Thyroid gland (tissue), 4 donors: ENCODE data around the gene GBP2.
A peak's percentile ranks its signal among the peaks of the same experiment; 100 is the strongest.

ENCODE experiments used
- POLR2A ChIP-seq, 2 donors: fragments of 450-650 bp; IDR thresholded peaks; one replicate each; pipeline ENCODE4 v1.6.1; 2017; ENCODE audit warnings: antibody characterized with exemption in 2 of 2, mild to moderate bottlenecking in 2 of 2, moderate library complexity in 1 of 2
- TF ChIP-seq, protein P1 (sequence below), 6 experiments: fragments of 200-600 bp in 3 of 6; fragments of 450-650 bp in 3 of 6; sonication (generic) in 3 of 6; IDR thresholded peaks; one replicate each; pipeline ENCODE4 v1.5.1; 2016 to 2019; ENCODE audit warnings: antibody characterized with exemption in 6 of 6, mild to moderate bottlenecking in 2 of 6, inconsistent platforms in 1 of 6, moderate library complexity in 1 of 6

- TF ChIP-seq, protein P1, sequence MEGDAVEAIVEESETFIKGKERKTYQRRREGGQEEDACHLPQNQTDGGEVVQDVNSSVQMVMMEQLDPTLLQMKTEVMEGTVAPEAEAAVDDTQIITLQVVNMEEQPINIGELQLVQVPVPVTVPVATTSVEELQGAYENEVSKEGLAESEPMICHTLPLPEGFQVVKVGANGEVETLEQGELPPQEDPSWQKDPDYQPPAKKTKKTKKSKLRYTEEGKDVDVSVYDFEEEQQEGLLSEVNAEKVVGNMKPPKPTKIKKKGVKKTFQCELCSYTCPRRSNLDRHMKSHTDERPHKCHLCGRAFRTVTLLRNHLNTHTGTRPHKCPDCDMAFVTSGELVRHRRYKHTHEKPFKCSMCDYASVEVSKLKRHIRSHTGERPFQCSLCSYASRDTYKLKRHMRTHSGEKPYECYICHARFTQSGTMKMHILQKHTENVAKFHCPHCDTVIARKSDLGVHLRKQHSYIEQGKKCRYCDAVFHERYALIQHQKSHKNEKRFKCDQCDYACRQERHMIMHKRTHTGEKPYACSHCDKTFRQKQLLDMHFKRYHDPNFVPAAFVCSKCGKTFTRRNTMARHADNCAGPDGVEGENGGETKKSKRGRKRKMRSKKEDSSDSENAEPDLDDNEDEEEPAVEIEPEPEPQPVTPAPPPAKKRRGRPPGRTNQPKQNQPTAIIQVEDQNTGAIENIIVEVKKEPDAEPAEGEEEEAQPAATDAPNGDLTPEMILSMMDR (IDR thresholded peaks at IDR 0.05) = peak in 3 of 6 experiments; percentile 38 to 51 (median 43)
- TF ChIP-seq POLR2A (IDR thresholded peaks at IDR 0.05) = no peak
These were observed 40.1 kb downstream of the GBP2 start for GRCh38 chr1:89085781-89086180.
